Measurements from ENCODE around the gene PRUNE1.

The PRUNE1 gene, protein sequence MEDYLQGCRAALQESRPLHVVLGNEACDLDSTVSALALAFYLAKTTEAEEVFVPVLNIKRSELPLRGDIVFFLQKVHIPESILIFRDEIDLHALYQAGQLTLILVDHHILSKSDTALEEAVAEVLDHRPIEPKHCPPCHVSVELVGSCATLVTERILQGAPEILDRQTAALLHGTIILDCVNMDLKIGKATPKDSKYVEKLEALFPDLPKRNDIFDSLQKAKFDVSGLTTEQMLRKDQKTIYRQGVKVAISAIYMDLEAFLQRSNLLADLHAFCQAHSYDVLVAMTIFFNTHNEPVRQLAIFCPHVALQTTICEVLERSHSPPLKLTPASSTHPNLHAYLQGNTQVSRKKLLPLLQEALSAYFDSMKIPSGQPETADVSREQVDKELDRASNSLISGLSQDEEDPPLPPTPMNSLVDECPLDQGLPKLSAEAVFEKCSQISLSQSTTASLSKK

DNA sequence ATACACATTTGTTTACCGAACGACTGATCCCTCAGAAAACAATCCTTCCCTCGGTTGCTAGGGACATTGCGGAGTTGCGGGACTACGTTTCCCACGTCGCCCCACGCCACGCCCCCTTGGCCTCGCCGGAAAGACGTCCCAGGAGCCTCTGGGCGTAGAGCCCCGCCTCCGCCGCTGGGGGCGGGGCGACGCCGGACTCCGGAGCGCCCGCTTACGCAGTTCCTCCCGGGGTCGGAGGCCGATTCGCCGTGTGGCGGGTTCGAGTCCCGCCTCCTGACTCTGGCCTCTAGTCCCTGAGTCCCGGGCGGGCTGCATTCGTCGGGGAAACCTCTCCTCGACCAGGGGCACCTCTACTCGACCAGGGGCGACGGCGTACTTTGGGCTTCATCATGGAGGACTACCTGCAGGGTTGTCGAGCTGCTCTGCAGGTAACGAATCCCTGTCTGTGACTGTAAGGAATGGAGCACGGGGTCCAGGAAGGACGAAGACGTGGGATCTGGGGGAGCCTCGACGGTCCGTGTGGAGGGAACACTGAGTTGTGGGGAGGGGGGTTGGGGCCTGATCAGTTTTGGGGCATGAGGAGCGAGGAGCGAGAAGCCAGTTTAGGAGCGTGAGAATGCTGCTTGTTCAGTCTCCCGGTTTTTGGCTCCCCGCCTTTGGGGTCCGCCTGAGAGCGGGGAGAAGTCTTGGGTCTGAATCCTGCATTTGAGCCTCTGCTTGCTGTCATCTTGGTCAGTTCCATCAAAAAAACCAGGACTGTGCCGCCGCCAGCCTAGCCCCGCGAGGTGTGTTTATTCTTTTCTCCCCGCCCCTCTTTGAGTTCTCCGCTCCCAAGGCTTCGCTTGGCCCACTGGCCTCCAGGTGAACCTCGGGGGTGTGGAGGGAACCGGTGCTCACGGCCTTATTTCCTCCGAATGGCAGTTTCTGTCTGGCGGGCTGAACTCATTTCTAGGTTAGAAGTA is at the start of gene PRUNE1:
Gene PRUNE1, plus strand, starts transcription at position 206 of the 962 bp plus-strand sequence. Its CDS starts 184 bp downstream, at position 390.
- H3K27me3 ChIP-seq (replicated peaks) = no peaks in the 10 kb centered on the region
- in situ Hi-C loops (cut with HindIII; ENCODE audit: low pct_ligation_motif_present, low sequenced_read_pairs) = no loop called here
- peak within 1 kb of the TSS; percentile 87 for H3K27ac ChIP-seq
- TF ChIP-seq, protein P1, sequence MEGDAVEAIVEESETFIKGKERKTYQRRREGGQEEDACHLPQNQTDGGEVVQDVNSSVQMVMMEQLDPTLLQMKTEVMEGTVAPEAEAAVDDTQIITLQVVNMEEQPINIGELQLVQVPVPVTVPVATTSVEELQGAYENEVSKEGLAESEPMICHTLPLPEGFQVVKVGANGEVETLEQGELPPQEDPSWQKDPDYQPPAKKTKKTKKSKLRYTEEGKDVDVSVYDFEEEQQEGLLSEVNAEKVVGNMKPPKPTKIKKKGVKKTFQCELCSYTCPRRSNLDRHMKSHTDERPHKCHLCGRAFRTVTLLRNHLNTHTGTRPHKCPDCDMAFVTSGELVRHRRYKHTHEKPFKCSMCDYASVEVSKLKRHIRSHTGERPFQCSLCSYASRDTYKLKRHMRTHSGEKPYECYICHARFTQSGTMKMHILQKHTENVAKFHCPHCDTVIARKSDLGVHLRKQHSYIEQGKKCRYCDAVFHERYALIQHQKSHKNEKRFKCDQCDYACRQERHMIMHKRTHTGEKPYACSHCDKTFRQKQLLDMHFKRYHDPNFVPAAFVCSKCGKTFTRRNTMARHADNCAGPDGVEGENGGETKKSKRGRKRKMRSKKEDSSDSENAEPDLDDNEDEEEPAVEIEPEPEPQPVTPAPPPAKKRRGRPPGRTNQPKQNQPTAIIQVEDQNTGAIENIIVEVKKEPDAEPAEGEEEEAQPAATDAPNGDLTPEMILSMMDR (IDR thresholded peaks at IDR 0.05; ENCODE audit: low read depth, low read length, missing control alignments) = no peak
- peak; percentile 96 for DNase-seq
- no peaks in the 10 kb centered on the region for H3K36me3 ChIP-seq (replicated peaks)
- peak within 1 kb of the TSS; percentile 94 for H3K4me3 ChIP-seq (ENCODE audit: low read depth, low read length)

- peaks cover 64% of the 10 kb centered on the region for H3K36me3 ChIP-seq (replicated peaks)
- H3K27me3 ChIP-seq (replicated peaks) = no peaks in the 10 kb centered on the region
- H3K4me3 ChIP-seq (ENCODE audit: low read depth, low read length) = no peak overlapping the region
- no peak for DNase-seq
- TF ChIP-seq, protein P1 (IDR thresholded peaks at IDR 0.05; ENCODE audit: low read depth, low read length, missing control alignments) = no peak
- in situ Hi-C loops (cut with HindIII; ENCODE audit: low pct_ligation_motif_present, low sequenced_read_pairs) = no loop called here
- H3K27ac ChIP-seq = no peak overlapping the region
These were observed 47.6 kb upstream of the PRUNE1 start for GRCh38 chr1:150960646-150961045.

GRCh38 chr1:150961756-150962155 is 46.5 kb upstream of the PRUNE1 start:
- TF ChIP-seq, protein P1 (IDR thresholded peaks at IDR 0.05; ENCODE audit: low read depth, low read length, missing control alignments) = no peak
- no peak for DNase-seq
- Histone ChIP-seq H3K27ac (no peak overlapping the region), H3K27me3 (replicated peaks) (no peaks in the 10 kb centered on the region), H3K36me3 (replicated peaks) (peaks cover 75% of the 10 kb centered on the region), H3K4me3 (ENCODE audit: low read depth, low read length) (no peak overlapping the region)
- in situ Hi-C loops (cut with HindIII; ENCODE audit: low pct_ligation_motif_present, low sequenced_read_pairs) = no loop called here

GRCh38 chr1:150963321-150964163 is 44.7 kb upstream of the PRUNE1 start:
- Histone ChIP-seq H3K27ac (no peak overlapping the region), H3K36me3 (replicated peaks) (peaks cover 90% of the 10 kb centered on the region), H3K4me3 (ENCODE audit: low read depth, low read length) (no peak overlapping the region), H3K27me3 (replicated peaks) (no peaks in the 10 kb centered on the region)
- DNase-seq = no peak
- in situ Hi-C loops (cut with HindIII; ENCODE audit: low pct_ligation_motif_present, low sequenced_read_pairs) = no loop called here
- TF ChIP-seq, protein P1 (IDR thresholded peaks at IDR 0.05; ENCODE audit: low read depth, low read length, missing control alignments) = no peak

DNA sequence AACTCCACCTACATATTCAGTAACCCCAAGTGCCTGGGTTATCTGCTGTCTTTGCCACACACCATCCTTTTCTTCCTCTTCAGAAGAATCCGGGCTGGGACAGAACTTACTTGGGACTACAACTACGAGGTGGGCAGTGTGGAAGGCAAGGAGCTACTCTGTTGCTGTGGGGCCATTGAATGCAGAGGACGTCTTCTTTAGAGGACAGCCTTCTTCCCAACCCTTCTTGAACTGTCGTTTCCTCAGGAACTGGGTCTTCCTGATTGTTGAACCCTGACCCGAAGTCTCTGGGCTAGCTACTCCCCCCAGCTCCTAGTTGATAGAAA is 44.1 kb upstream of the PRUNE1 start:
- TF ChIP-seq, protein P1 (IDR thresholded peaks at IDR 0.05; ENCODE audit: low read depth, low read length, missing control alignments) = no peak
- no peak for DNase-seq
- in situ Hi-C loops (cut with HindIII; ENCODE audit: low pct_ligation_motif_present, low sequenced_read_pairs) = no loop called here
- Histone ChIP-seq H3K4me3 (ENCODE audit: low read depth, low read length) (no peak overlapping the region), H3K27me3 (replicated peaks) (no peaks in the 10 kb centered on the region), H3K36me3 (replicated peaks) (peaks cover 93% of the 10 kb centered on the region), H3K27ac (no peak overlapping the region)
